Ascending aorta (tissue), 2 donors: ENCODE measurements around the gene LRCOL1. TPM values are rescaled to one million over a fixed set of nuclear protein-coding genes. Genes with fewer than 3 reads are reported as not detected.

Source experiments
- DNase-seq, 2 donors: peaks; one replicate each; pipeline ENCODE4 v3.0.0-alpha.2; 2019; ENCODE audit warnings: low spot score in 2 of 2
- H3K27ac ChIP-seq, 2 donors: fragments of 200-600 bp; sonication (generic); one replicate each; pipeline ENCODE4 v1.5.1; 2016 to 2017; ENCODE audit warnings: mild to moderate bottlenecking in 1 of 2
- H3K27me3 ChIP-seq: fragments of 200-600 bp; sonication (generic); one replicate; pipeline ENCODE4 v1.5.1; 2017
- H3K36me3 ChIP-seq, 2 donors: fragments of 200-600 bp; sonication (generic); one replicate each; pipeline ENCODE4 v1.5.1; 2016
- H3K4me1 ChIP-seq, 2 donors: fragments of 200-600 bp; sonication (generic); one replicate each; pipeline ENCODE4 v1.5.1; 2016 to 2017; ENCODE audit warnings: mild to moderate bottlenecking in 1 of 2
- H3K4me3 ChIP-seq, 2 donors: fragments of 200-600 bp; sonication (generic); one replicate each; pipeline ENCODE4 v1.5.1; 2016 to 2017; ENCODE audit warnings: mild to moderate bottlenecking in 1 of 2
- H3K9me3 ChIP-seq, 2 donors: fragments of 200-600 bp; sonication (generic); one replicate each; pipeline ENCODE4 v1.5.1; 2016
- CTCF ChIP-seq, 3 experiments: fragments of 200-600 bp in 2 of 3; fragments of 450-650 bp in 1 of 3; sonication (generic) in 2 of 3; IDR thresholded peaks; one replicate each; pipeline ENCODE4 v1.5.1; 2016 to 2019; ENCODE audit warnings: antibody characterized with exemption in 3 of 3, mild to moderate bottlenecking in 1 of 3, moderate library complexity in 1 of 3
- intact Hi-C: fragments of 100-400 bp; cut with DNase I; formaldehyde crosslinking; loops from one replicate; pipeline ENCODE4 v1.15.1; 2023
- total RNA-seq: library from RNA; depleted of rRNA; stranded (reverse); fragments of >200 nt; gene quantifications from one replicate; pipeline ENCODE4 v1.1.0, GENCODE V29; 2016

LRCOL1 gene
- total RNA-seq, 1 donor from 2014 or later: not detected

GRCh38 chr12:132558861-132559623 is 51.3 kb downstream of the LRCOL1 start:
- intact Hi-C loops: no loop called here

GRCh38 chr12:132558042-132558856 is 52.1 kb downstream of the LRCOL1 start:
- Histone ChIP-seq H3K4me3 (no peak overlapping the region), H3K4me1 (peaks cover 2 to 17% of the 10 kb centered on the region in 2 donors), H3K27ac (no peak overlapping the region), H3K9me3 (no peaks in the 10 kb centered on the region), H3K36me3 (peaks cover 0 to 5% of the 10 kb centered on the region in 2 donors), H3K27me3 (no peaks in the 10 kb centered on the region)
- intact Hi-C loops: no loop called here
- no peak for DNase-seq
- TF ChIP-seq CTCF (IDR thresholded peaks at IDR 0.05): no peak

More at GRCh38 chr12:132558861-132559623, 51.3 kb downstream of the LRCOL1 start:
- no peak for TF ChIP-seq CTCF (IDR thresholded peaks at IDR 0.05)
- Histone ChIP-seq H3K27ac (no peak overlapping the region), H3K36me3 (no peaks in the 10 kb centered on the region), H3K4me1 (peaks cover 2 to 17% of the 10 kb centered on the region in 2 donors), H3K9me3 (no peaks in the 10 kb centered on the region), H3K27me3 (no peaks in the 10 kb centered on the region), H3K4me3 (peak overlapping the region; percentile 67 to 78)
- no peak for DNase-seq

- Histone ChIP-seq H3K4me3 (no peak overlapping the region), H3K36me3 (peaks cover 4 to 13% of the 10 kb centered on the region in 2 donors), H3K4me1 (peaks cover 2 to 17% of the 10 kb centered on the region in 2 donors), H3K27ac (no peak overlapping the region), H3K9me3 (no peaks in the 10 kb centered on the region), H3K27me3 (no peaks in the 10 kb centered on the region)
- TF ChIP-seq CTCF (IDR thresholded peaks at IDR 0.05): no peak
- no peak for DNase-seq
- intact Hi-C loops: no loop called here
These were observed 52.9 kb downstream of the LRCOL1 start for GRCh38 chr12:132557291-132558015.

GRCh38 chr12:132556801-132557200 is 53.6 kb downstream of the LRCOL1 start:
- no peak for DNase-seq
- H3K27me3 ChIP-seq: no peaks in the 10 kb centered on the region
- H3K36me3 ChIP-seq: peaks cover 4 to 19% of the 10 kb centered on the region in 2 donors
- no peak overlapping the region for H3K4me3 ChIP-seq
- no peak for TF ChIP-seq CTCF (IDR thresholded peaks at IDR 0.05)
- no peak overlapping the region for H3K27ac ChIP-seq
- no peaks in the 10 kb centered on the region for H3K9me3 ChIP-seq
- peaks cover 2 to 17% of the 10 kb centered on the region in 2 donors for H3K4me1 ChIP-seq
- intact Hi-C loops: no loop called here

- no peak overlapping the region for H3K27ac ChIP-seq
- H3K36me3 ChIP-seq: peaks cover 4 to 21% of the 10 kb centered on the region in 2 donors
- no peaks in the 10 kb centered on the region for H3K27me3 ChIP-seq
- H3K4me1 ChIP-seq: peaks cover 2 to 17% of the 10 kb centered on the region in 2 donors
- DNase-seq: no peak
- H3K9me3 ChIP-seq: no peaks in the 10 kb centered on the region
- intact Hi-C loops: no loop called here
- TF ChIP-seq CTCF (IDR thresholded peaks at IDR 0.05): no peak
- H3K4me3 ChIP-seq: no peak overlapping the region
These were observed 54.2 kb downstream of the LRCOL1 start for GRCh38 chr12:132556216-132556615.
